Breast epithelium (tissue), 3 donors: ENCODE measurements around the gene SYTL3.

Experiments used
- POLR2A ChIP-seq: fragments of 450-650 bp; IDR thresholded peaks from one replicate; pipeline ENCODE4 v1.6.1; 2016; ENCODE audit warnings: antibody characterized with exemption, mild to moderate bottlenecking, moderate library complexity
- POLR2AphosphoS5 ChIP-seq, 3 donors: sonication (generic); formaldehyde crosslinking; IDR thresholded peaks; one replicate each; pipeline ENCODE4 v1.6.1; 2017; ENCODE audit warnings: antibody characterized with exemption in 3 of 3
- TF ChIP-seq, protein P1 (sequence below), 3 donors: fragments of 450-650 bp; IDR thresholded peaks; one replicate each; pipeline ENCODE4 v1.5.1; 2016 to 2017; ENCODE audit warnings: antibody characterized with exemption in 3 of 3, mild to moderate bottlenecking in 3 of 3, moderate library complexity in 3 of 3

DNA sequence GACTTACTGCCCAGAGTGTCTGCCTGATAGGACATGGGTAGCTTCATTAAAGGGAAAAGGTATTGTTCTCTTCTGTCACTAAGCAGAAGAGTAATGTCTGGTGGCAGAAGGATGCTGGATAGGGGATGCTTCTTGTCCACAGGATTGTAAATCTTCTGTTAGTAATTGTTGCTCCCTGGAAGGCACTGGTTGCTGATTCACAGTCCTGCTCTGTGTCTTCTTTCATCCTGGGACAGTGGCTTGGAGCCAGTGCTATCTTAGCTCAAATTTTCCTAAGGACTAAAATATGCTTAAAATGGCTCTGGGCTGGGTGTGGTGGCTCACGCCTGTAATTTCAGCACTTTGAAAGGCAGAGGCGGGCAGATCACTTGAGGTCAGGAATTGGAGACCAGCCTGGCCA is 48.0 kb downstream of the SYTL3 start:
- TF ChIP-seq, protein P1, sequence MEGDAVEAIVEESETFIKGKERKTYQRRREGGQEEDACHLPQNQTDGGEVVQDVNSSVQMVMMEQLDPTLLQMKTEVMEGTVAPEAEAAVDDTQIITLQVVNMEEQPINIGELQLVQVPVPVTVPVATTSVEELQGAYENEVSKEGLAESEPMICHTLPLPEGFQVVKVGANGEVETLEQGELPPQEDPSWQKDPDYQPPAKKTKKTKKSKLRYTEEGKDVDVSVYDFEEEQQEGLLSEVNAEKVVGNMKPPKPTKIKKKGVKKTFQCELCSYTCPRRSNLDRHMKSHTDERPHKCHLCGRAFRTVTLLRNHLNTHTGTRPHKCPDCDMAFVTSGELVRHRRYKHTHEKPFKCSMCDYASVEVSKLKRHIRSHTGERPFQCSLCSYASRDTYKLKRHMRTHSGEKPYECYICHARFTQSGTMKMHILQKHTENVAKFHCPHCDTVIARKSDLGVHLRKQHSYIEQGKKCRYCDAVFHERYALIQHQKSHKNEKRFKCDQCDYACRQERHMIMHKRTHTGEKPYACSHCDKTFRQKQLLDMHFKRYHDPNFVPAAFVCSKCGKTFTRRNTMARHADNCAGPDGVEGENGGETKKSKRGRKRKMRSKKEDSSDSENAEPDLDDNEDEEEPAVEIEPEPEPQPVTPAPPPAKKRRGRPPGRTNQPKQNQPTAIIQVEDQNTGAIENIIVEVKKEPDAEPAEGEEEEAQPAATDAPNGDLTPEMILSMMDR (IDR thresholded peaks at IDR 0.05), result no peak
- TF ChIP-seq POLR2AphosphoS5 (IDR thresholded peaks at IDR 0.05) (no peak), POLR2A (no peak)
